Measurements from ENCODE around the gene CTXND2.

DNA sequence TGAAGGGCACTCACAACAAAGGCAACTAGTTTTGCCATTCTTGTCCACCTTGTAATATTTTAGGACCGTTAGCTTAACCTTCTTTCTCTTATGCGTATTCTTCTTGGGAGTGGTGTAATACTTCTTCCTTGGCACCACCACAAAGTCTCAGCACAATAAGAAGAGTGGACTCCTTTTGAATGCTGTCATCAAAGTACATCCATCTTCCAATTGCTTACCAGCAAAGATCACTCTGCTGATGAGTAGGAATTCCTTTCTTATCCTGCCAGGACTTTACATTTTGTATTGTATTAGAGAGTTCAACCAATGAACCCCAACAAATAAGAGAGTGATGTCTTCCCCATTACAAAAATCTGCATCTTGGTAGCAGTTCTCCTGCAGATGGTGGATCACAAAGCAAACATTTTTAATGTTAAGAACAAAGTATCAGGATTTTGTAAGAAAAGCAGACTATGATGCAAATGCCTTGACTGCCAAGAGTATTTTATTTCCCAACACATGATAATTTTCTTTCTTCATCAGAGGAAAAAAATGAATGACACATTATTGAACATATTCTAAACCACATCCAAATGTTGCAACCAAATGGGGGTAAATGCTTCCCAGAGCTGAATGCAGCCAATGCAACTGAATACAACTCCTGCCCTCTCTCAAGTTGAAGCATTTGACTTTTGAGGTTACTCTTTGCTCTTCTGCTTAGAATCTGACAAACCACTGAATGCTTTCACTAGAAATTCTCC is 5.4 kb upstream of the CTXND2 start:
- TF ChIP-seq, protein P1, sequence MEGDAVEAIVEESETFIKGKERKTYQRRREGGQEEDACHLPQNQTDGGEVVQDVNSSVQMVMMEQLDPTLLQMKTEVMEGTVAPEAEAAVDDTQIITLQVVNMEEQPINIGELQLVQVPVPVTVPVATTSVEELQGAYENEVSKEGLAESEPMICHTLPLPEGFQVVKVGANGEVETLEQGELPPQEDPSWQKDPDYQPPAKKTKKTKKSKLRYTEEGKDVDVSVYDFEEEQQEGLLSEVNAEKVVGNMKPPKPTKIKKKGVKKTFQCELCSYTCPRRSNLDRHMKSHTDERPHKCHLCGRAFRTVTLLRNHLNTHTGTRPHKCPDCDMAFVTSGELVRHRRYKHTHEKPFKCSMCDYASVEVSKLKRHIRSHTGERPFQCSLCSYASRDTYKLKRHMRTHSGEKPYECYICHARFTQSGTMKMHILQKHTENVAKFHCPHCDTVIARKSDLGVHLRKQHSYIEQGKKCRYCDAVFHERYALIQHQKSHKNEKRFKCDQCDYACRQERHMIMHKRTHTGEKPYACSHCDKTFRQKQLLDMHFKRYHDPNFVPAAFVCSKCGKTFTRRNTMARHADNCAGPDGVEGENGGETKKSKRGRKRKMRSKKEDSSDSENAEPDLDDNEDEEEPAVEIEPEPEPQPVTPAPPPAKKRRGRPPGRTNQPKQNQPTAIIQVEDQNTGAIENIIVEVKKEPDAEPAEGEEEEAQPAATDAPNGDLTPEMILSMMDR (IDR thresholded peaks at IDR 0.05) = no peak
- TF ChIP-seq POLR2A (IDR thresholded peaks at IDR 0.05) = no peak
